Endodermal cell (in vitro differentiated cells): ENCODE results near the gene LOXL3. TPM values are rescaled to one million over a fixed set of nuclear protein-coding genes. Genes with fewer than 3 reads are reported as not detected.

Experiments
- DNase-seq: peaks from one replicate; pipeline ENCODE4 v3.0.0-alpha.2; 2017
- H3K27ac ChIP-seq: 2 replicates; pipeline ENCODE4 v1.5.1; 2013; ENCODE audit warnings: mild to moderate bottlenecking, low read depth, low read length, moderate library complexity
- H3K27me3 ChIP-seq: 2 replicates; pipeline ENCODE4 v1.6.1; 2013; ENCODE audit warnings: mild to moderate bottlenecking, low read length, moderate library complexity; ENCODE audit not compliant: insufficient read depth, control insufficient read depth, poor library complexity, severe bottlenecking
- H3K36me3 ChIP-seq: 2 replicates; pipeline ENCODE4 v1.7.0; 2013; ENCODE audit warnings: mild to moderate bottlenecking, low read length, moderate library complexity; ENCODE audit not compliant: control insufficient read depth, insufficient read depth
- H3K4me1 ChIP-seq: one replicate; pipeline ENCODE4 v1.7.0; 2013; ENCODE audit warnings: low read length; ENCODE audit not compliant: control insufficient read depth, insufficient read depth
- H3K4me3 ChIP-seq: 2 replicates; pipeline ENCODE4 v1.5.1; 2013; ENCODE audit warnings: mild to moderate bottlenecking, low read length, moderate library complexity
- H3K9ac ChIP-seq: 2 replicates; pipeline ENCODE4 v1.6.1; 2013; ENCODE audit warnings: mild to moderate bottlenecking, low read length, moderate library complexity; ENCODE audit not compliant: poor library complexity, severe bottlenecking; ENCODE audit errors: extremely low read depth
- H3K9me3 ChIP-seq: 2 replicates; pipeline ENCODE4 v1.6.1; 2013; ENCODE audit warnings: mild to moderate bottlenecking, low read length, moderate library complexity; ENCODE audit not compliant: control insufficient read depth
- H3K27ac Mint-ChIP-seq: 2 replicates; pipeline ENCODE4 v1.8.0; 2020; ENCODE audit warnings: mixed read lengths
- H3K27me3 Mint-ChIP-seq: 2 replicates; pipeline ENCODE4 v1.8.0; 2021; ENCODE audit warnings: mild to moderate bottlenecking, mixed read lengths; ENCODE audit not compliant: insufficient read depth
- H3K36me3 Mint-ChIP-seq: 2 replicates; pipeline ENCODE4 v1.8.0; 2020; ENCODE audit warnings: low read depth, mixed read lengths
- H3K4me1 Mint-ChIP-seq: 2 replicates; pipeline ENCODE4 v1.8.0; 2020; ENCODE audit warnings: mixed read lengths
- H3K4me3 Mint-ChIP-seq: 2 replicates; pipeline ENCODE4 v1.8.0; 2020; ENCODE audit warnings: mild to moderate bottlenecking, moderate library complexity, mixed read lengths
- H3K9me3 Mint-ChIP-seq: 2 replicates; pipeline ENCODE4 v1.8.0; 2020; ENCODE audit warnings: mild to moderate bottlenecking, mixed read lengths
- CTCF ChIP-seq: fragments of 200-600 bp; sonication (generic); conservative IDR thresholded peaks from 2 replicates; pipeline ENCODE4 v1.5.0; 2021; ENCODE audit warnings: antibody characterized with exemption, mild to moderate bottlenecking
- WGBS, 2 experiments: methylation state at CpG; one replicate each; pipeline versions ENCODE4 v1.1.5 to v1.1.7; 2013; ENCODE audit warnings: missing lambda C conversion rate in 2 of 2, mixed read lengths in 1 of 2; ENCODE audit not compliant: insufficient coverage in 1 of 2, insufficient read length in 1 of 2; 5-methylcytosine and 5-hydroxymethylcytosine counted together
- total RNA-seq, 2 donors: library from RNA; stranded (reverse); fragmentation: NEBNext Ultra II Directional in 1 of 2; extraction: Animal tissue kit (Norgen Biotek cat#: 25700) in 1 of 2; gene quantifications; 2 replicates in 1 of 2; 3 replicates in 1 of 2; pipeline ENCODE4 v1.2.1, GENCODE V29; 2021

Gene LOXL3
- total RNA-seq, 2 donors from 2014 or later = 5.4 to 7.6 TPM

- Histone ChIP-seq H3K9ac (no peak overlapping the region), H3K27ac (no peak overlapping the region), H3K4me1 (no peaks in the 10 kb centered on the region), H3K27me3 (peaks cover 67% of the 10 kb centered on the region), H3K4me3 (peak overlapping the region; percentile 75), H3K9me3 (no peaks in the 10 kb centered on the region), H3K36me3 (peaks cover 20% of the 10 kb centered on the region)
- no peaks in the 10 kb centered on the region for H3K9me3 Mint-ChIP-seq
- 80 to 84% methylated on average over 7 to 19 of the region's 19 CpGs for WGBS, 2 experiments
- DNase-seq = no peak
- H3K27ac Mint-ChIP-seq = no peak overlapping the region
- H3K27me3 Mint-ChIP-seq = peaks cover 73% of the 10 kb centered on the region
- H3K4me3 Mint-ChIP-seq = peak overlapping the region; percentile 51
- H3K4me1 Mint-ChIP-seq = peaks cover 22% of the 10 kb centered on the region
- TF ChIP-seq CTCF = no peak
- peaks cover 18% of the 10 kb centered on the region for H3K36me3 Mint-ChIP-seq
These were observed 56.6 kb downstream of the LOXL3 start for GRCh38 chr2:74496997-74497776.

- H3K27ac Mint-ChIP-seq = no peak overlapping the region
- no peaks in the 10 kb centered on the region for H3K9me3 Mint-ChIP-seq
- Histone ChIP-seq H3K27ac (no peak overlapping the region), H3K36me3 (peaks cover 29% of the 10 kb centered on the region), H3K4me3 (no peak overlapping the region), H3K27me3 (peaks cover 50% of the 10 kb centered on the region), H3K4me1 (no peaks in the 10 kb centered on the region), H3K9me3 (no peaks in the 10 kb centered on the region), H3K9ac (no peak overlapping the region)
- peaks cover 35% of the 10 kb centered on the region for H3K36me3 Mint-ChIP-seq
- 86% methylated on average over 1 of the region's 1 CpG; no CpG with 5 or more reads in 1 of the 2 experiments for WGBS, 2 experiments
- H3K4me1 Mint-ChIP-seq = peaks cover 13% of the 10 kb centered on the region
- no peak for DNase-seq
- no peak overlapping the region for H3K4me3 Mint-ChIP-seq
- H3K27me3 Mint-ChIP-seq = peaks cover 56% of the 10 kb centered on the region
- no peak for TF ChIP-seq CTCF
These were observed 58.3 kb downstream of the LOXL3 start for GRCh38 chr2:74495440-74495839.

- peaks cover 29% of the 10 kb centered on the region for H3K36me3 ChIP-seq
- H3K4me1 ChIP-seq = no peaks in the 10 kb centered on the region
- Mint-ChIP-seq H3K4me1 (peaks cover 7% of the 10 kb centered on the region), H3K4me3 (no peak overlapping the region), H3K27me3 (peaks cover 37% of the 10 kb centered on the region), H3K27ac (no peak overlapping the region), H3K9me3 (no peaks in the 10 kb centered on the region), H3K36me3 (peaks cover 35% of the 10 kb centered on the region)
- WGBS, 2 experiments = 90 to 100% methylated on average over 2 to 3 of the region's 3 CpGs
- H3K27me3 ChIP-seq = peaks cover 31% of the 10 kb centered on the region
- DNase-seq = no peak
- H3K4me3 ChIP-seq = no peak overlapping the region
- no peak for TF ChIP-seq CTCF
- no peak overlapping the region for H3K9ac ChIP-seq
- H3K27ac ChIP-seq = no peak overlapping the region
- H3K9me3 ChIP-seq = no peaks in the 10 kb centered on the region
These were observed 60.2 kb downstream of the LOXL3 start for GRCh38 chr2:74493546-74493945.
